HL-60 (cell line): ENCODE data around the gene IARS1.

Experiments used
- DNase-seq, 2 experiments: peaks; one replicate each; pipeline ENCODE4 v3.0.0-alpha.2; 2010 to 2020; ENCODE audit warnings: low read depth in 1 of 2, low spot score in 1 of 2
- H3K27ac ChIP-seq: fragments of 250-450 bp; sonication (Bioruptor Pico); replicated peaks from 2 replicates; pipeline ENCODE4 v1.5.1; 2020; ENCODE audit warnings: mild to moderate bottlenecking, moderate library complexity
- H3K27me3 ChIP-seq: fragments of 250-450 bp; sonication (Bioruptor Pico); 2 replicates; pipeline ENCODE4 v1.5.1; 2021; ENCODE audit warnings: mild to moderate bottlenecking, moderate library complexity; ENCODE audit not compliant: insufficient read depth, poor library complexity, severe bottlenecking
- H3K4me3 ChIP-seq: replicated peaks from 2 replicates; pipeline ENCODE4 v1.5.1; 2011; ENCODE audit warnings: mild to moderate bottlenecking, control low read depth, low read length; ENCODE audit not compliant: insufficient read depth
- CTCF ChIP-seq: IDR thresholded peaks from one replicate; pipeline ENCODE4 v1.5.1; 2011; ENCODE audit warnings: low read length, control low read depth, inconsistent platforms; ENCODE audit not compliant: insufficient read depth
- GABPA ChIP-seq: IDR thresholded peaks from 2 replicates; pipeline ENCODE4 v1.6.1; 2012; ENCODE audit warnings: low read depth
- POLR2AphosphoS5 ChIP-seq: IDR thresholded peaks from 2 replicates; pipeline ENCODE4 v1.6.1; 2012; ENCODE audit warnings: low read depth
- SPI1 ChIP-seq: IDR thresholded peaks from 2 replicates; pipeline ENCODE4 v1.6.1; 2012; ENCODE audit warnings: low read depth, mild to moderate bottlenecking, borderline replicate concordance
- TF ChIP-seq, protein P1 (sequence below): IDR thresholded peaks from 2 replicates; pipeline ENCODE4 v1.6.1; 2012; ENCODE audit warnings: low read depth; ENCODE audit not compliant: insufficient replicate concordance

IARS1 gene

GRCh38 chr9:92257327-92257726, 36.2 kb downstream of the IARS1 start:
- H3K4me3 ChIP-seq = no peak overlapping the region
- TF ChIP-seq, protein P1, sequence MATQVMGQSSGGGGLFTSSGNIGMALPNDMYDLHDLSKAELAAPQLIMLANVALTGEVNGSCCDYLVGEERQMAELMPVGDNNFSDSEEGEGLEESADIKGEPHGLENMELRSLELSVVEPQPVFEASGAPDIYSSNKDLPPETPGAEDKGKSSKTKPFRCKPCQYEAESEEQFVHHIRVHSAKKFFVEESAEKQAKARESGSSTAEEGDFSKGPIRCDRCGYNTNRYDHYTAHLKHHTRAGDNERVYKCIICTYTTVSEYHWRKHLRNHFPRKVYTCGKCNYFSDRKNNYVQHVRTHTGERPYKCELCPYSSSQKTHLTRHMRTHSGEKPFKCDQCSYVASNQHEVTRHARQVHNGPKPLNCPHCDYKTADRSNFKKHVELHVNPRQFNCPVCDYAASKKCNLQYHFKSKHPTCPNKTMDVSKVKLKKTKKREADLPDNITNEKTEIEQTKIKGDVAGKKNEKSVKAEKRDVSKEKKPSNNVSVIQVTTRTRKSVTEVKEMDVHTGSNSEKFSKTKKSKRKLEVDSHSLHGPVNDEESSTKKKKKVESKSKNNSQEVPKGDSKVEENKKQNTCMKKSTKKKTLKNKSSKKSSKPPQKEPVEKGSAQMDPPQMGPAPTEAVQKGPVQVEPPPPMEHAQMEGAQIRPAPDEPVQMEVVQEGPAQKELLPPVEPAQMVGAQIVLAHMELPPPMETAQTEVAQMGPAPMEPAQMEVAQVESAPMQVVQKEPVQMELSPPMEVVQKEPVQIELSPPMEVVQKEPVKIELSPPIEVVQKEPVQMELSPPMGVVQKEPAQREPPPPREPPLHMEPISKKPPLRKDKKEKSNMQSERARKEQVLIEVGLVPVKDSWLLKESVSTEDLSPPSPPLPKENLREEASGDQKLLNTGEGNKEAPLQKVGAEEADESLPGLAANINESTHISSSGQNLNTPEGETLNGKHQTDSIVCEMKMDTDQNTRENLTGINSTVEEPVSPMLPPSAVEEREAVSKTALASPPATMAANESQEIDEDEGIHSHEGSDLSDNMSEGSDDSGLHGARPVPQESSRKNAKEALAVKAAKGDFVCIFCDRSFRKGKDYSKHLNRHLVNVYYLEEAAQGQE = no peak
- TF ChIP-seq GABPA (no peak), SPI1 (no peak), CTCF (no peak), POLR2AphosphoS5 (no peak)
- no peaks in the 10 kb centered on the region for H3K27me3 ChIP-seq
- no peak for DNase-seq
- no peak overlapping the region for H3K27ac ChIP-seq

GRCh38 chr9:92254381-92255337, 38.8 kb downstream of the IARS1 start:
- TF ChIP-seq POLR2AphosphoS5 = 0 out of 2 replicates have a peak, but pooled peaks have one; percentile 17
- TF ChIP-seq, protein P1 = no peak
- Histone ChIP-seq H3K4me3 (no peak overlapping the region), H3K27ac (no peak overlapping the region), H3K27me3 (no peaks in the 10 kb centered on the region)
- DNase-seq = no peak

DNA sequence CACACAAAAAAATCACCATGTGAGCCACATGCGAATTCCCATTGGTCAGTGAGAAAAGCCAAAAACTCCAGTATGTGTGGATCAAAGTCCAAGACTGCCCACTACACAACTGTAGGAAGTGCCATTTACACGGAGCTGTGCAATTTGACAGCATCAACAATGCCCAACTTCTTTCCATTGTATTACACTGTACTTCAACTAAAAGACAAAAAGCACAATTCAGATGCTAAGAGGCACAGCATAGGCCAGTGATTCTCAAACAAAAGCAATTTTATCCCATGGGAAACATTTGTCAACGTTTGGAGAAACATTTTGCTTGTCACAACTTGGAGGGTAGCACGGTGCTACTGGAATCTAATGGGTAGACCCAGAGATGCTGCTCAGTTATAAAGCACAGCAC, 39.8 kb downstream of the IARS1 start:
- TF ChIP-seq, protein P1 = no peak
- TF ChIP-seq POLR2AphosphoS5 (no peak), SPI1 (no peak), GABPA (no peak), CTCF (no peak)
- Histone ChIP-seq H3K27me3 (no peaks in the 10 kb centered on the region), H3K27ac (no peak overlapping the region), H3K4me3 (no peak overlapping the region)
- no peak for DNase-seq
